ENCODE measurements around the gene DAZAP1. TPM values are rescaled to one million over a fixed set of nuclear protein-coding genes. Genes with fewer than 3 reads are reported as not detected.

DAZAP1 gene
- total RNA-seq, 3 donors from 2014 or later, result 35.8 to 50.9 (median 48.8) TPM

DNA sequence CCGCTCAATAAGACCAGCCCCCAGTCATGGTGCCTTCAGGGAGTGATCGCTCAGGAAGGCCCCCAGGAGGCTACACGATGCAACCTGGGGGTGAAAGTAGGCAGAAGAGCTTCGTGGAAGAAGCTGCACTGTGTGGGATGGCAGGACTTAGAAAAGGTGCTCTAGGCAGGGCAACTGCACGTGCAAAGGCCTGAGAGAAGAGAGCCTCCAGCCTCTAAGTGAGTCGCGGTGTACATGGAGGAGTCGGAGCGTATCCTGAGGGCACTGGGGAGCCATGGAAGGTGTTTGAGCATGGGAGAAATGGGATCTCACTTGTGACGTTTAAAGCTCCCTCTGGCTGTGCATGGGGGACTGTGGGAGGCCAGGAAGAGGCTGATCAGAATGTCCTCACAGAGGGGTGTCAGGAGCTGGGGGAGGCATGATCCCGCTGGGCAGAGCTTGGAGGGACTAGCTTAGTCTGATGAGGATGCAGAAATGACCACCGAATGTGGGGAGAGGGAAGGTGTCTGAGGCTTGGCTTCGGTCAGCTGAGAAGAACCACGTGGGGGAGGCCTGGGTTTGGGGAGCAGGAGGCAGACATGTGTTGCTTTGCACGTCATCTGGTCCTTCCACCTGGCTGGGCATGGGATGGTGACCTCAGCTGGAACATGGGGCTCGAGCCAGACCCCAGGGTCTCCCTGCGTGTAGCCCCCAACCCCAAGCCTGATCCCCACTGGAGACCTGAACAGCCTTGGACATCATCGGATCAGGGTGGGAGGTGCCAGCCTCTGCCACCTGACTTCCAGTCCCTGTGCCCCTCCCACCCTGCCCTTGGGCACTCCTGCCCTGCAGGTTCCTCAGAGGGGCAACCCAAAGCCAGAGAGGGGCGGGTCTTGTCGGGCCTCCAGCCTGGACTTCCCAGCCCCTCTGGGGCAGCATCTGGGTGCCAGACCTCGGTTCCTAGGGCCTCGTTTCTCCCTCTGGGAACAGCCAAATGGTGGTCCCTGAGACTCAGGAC lies 43.6 kb downstream of the DAZAP1 start:
- Histone ChIP-seq H3K27ac (no peak overlapping the region), H3K27me3 (peaks cover 44 to 84% of the 10 kb centered on the region in 2 donors), H3K4me1 (peaks cover 6 to 10% of the 10 kb centered on the region in 2 donors), H3K9me3 (no peaks in the 10 kb centered on the region), H3K4me3 (no peak overlapping the region), H3K36me3 (no peaks in the 10 kb centered on the region)
- intact Hi-C loops (cut with DNase I; ENCODE audit: low total_unique reads), result no loop called here
- TF ChIP-seq POLR2A (IDR thresholded peaks at IDR 0.05), result no peak
- no peak for TF ChIP-seq POLR2AphosphoS5 (IDR thresholded peaks at IDR 0.05)
- TF ChIP-seq, protein P1, sequence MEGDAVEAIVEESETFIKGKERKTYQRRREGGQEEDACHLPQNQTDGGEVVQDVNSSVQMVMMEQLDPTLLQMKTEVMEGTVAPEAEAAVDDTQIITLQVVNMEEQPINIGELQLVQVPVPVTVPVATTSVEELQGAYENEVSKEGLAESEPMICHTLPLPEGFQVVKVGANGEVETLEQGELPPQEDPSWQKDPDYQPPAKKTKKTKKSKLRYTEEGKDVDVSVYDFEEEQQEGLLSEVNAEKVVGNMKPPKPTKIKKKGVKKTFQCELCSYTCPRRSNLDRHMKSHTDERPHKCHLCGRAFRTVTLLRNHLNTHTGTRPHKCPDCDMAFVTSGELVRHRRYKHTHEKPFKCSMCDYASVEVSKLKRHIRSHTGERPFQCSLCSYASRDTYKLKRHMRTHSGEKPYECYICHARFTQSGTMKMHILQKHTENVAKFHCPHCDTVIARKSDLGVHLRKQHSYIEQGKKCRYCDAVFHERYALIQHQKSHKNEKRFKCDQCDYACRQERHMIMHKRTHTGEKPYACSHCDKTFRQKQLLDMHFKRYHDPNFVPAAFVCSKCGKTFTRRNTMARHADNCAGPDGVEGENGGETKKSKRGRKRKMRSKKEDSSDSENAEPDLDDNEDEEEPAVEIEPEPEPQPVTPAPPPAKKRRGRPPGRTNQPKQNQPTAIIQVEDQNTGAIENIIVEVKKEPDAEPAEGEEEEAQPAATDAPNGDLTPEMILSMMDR (IDR thresholded peaks at IDR 0.05), result no peak
- DNase-seq (ENCODE audit: low spot score in 2 of 2), result no peak

DNA sequence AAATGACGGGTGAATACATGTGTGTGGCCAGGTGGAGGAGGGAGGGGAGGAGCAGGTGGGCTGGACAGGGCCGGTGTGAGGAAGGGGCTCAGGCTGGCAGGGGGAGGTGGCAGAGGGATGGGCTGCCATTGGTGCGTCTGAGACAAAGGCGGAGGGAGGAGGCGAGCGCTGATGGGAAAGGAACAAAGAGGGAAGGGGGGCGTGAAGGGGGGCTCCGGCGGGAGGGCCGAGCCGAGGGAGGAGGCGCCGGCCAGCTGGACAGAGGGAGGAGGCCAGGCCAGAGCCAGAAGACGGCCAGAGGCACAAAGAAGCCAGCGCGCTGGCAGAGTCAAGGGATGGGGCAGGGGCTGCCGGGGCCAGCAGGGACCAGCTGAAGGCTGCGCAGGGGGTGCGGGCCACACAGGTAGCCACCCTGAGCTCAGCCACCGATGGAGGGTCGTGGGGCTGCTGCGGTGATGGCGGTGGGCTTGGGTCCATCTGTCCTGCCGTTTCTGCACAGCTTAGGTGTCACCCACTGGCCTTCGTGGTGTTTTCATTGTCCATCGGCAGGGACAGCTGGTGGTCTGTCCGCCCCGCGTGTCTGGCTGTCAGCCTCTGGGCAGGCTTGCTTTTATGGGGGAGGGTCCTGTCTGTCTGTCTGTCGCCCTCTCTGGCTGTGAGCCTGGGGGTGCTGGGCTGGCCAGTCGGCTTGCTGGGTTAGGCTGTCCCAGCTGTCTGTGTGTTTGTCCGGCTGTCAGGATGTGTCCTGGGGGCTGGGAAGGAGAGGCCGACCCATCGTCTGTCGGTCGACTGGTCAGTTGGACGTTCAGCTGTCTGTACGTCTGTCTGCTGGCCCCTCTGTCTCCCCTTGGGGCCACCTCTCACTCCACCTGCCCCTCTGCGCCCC lies 44.8 kb downstream of the DAZAP1 start:
- Histone ChIP-seq H3K27ac (no peak overlapping the region), H3K4me1 (peaks cover 5 to 6% of the 10 kb centered on the region in 2 donors), H3K27me3 (peaks cover 35 to 84% of the 10 kb centered on the region in 2 donors), H3K9me3 (no peaks in the 10 kb centered on the region), H3K36me3 (no peaks in the 10 kb centered on the region), H3K4me3 (no peak overlapping the region)
- DNase-seq (ENCODE audit: low spot score in 2 of 2), result no peak
- TF ChIP-seq POLR2A (IDR thresholded peaks at IDR 0.05), result no peak
- TF ChIP-seq POLR2AphosphoS5 (IDR thresholded peaks at IDR 0.05), result no peak
- TF ChIP-seq, protein P1 (IDR thresholded peaks at IDR 0.05), result no peak
- intact Hi-C loops (cut with DNase I; ENCODE audit: low total_unique reads), result no loop called here

DNA sequence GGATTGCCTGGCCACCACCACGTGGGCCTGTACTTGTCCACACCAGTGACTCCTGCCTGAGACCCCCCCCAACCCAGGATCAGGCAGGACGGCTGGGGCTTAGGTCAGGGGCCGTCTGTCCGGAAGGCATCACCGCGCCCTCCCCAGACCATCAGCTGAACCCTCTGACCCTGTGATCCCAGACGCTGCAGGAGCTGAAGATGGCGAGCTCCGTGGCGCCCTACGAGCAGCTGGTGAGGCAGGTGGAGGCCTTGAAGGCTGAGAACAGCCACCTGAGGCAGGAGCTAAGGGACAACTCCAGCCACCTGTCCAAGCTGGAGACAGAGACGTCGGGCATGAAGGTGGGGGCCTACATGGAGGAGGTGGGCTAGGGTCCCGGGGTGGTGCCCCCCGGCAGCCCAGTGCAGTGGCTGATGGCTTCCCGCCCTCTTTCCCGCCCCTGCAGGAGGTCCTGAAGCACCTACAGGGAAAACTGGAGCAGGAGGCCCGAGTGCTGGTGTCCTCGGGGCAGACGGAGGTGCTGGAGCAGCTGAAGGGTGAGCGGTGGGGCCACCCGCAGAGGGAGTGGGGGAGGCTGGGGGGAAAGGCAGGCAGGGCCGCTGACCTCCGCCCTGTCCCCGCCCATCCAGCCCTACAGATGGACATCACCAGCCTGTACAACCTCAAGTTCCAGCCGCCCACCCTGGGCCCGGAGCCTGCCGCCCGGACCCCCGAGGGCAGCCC lies 45.6 kb downstream of the DAZAP1 start:
- no peaks in the 10 kb centered on the region for H3K9me3 ChIP-seq
- peaks cover 29 to 77% of the 10 kb centered on the region in 2 donors for H3K27me3 ChIP-seq
- DNase-seq (ENCODE audit: low spot score in 2 of 2), result no peak
- H3K4me3 ChIP-seq, result peak overlapping the region in 2 of 3 donors; percentile 13 to 55
- no peaks in the 10 kb centered on the region for H3K36me3 ChIP-seq
- TF ChIP-seq POLR2A (IDR thresholded peaks at IDR 0.05) (no peak), POLR2AphosphoS5 (IDR thresholded peaks at IDR 0.05) (no peak)
- TF ChIP-seq, protein P1 (IDR thresholded peaks at IDR 0.05), result no peak
- peaks cover 5 to 6% of the 10 kb centered on the region in 2 donors for H3K4me1 ChIP-seq
- intact Hi-C loops (cut with DNase I; ENCODE audit: low total_unique reads), result no loop called here
- no peak overlapping the region for H3K27ac ChIP-seq

DNA sequence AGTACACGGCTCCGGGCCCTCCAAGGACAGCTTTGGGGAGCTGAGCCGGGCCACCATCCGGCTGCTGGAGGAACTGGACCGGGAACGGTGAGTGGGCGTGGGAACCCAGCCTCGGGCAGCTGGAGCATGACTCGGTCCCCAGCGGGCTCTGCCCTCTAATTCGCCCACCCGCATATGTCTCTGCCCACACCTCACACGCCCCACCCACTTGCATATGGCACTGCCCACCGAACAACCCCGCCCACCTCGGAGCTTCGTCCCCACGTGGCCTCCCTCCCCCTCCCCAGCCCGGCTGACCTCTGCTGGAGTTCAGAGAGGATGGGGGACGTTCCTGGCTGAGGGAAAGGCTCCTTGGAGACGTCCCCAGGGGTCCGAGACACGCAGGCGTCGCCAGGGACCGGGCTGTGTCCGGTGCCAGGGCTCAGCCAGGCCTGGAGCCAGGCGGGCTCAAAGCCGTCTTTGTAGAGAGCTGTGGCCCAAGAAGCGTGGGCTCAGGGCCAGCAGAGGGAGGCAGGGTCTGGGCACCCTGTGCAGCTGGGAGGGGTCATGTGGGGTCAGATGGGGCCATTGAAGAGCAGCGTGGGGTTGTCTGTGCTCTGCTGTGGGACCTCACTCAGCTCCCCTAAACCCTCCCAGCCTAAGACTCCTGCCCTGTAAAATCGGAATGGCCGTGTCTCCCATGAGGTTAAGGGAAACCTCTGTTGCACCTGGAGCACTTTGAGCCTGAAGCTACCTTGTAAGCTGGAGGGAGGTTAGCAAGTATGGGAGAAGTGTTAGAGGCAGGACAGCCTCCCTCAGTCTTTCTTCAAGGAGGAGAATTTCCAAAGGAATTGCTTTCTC lies 46.4 kb downstream of the DAZAP1 start:
- DNase-seq (ENCODE audit: low spot score in 2 of 2), result no peak
- Histone ChIP-seq H3K36me3 (no peaks in the 10 kb centered on the region), H3K4me1 (peaks cover 5 to 6% of the 10 kb centered on the region in 2 donors), H3K9me3 (no peaks in the 10 kb centered on the region), H3K4me3 (peak overlapping the region in 2 of 3 donors; percentile 13 to 55), H3K27ac (no peak overlapping the region), H3K27me3 (peaks cover 29 to 73% of the 10 kb centered on the region in 2 donors)
- intact Hi-C loops (cut with DNase I; ENCODE audit: low total_unique reads), result no loop called here
- TF ChIP-seq POLR2AphosphoS5 (IDR thresholded peaks at IDR 0.05), result no peak
- TF ChIP-seq, protein P1 (IDR thresholded peaks at IDR 0.05), result no peak
- no peak for TF ChIP-seq POLR2A (IDR thresholded peaks at IDR 0.05)

Measured in breast epithelium (tissue), 4 donors.